GM18907 (cell line): ENCODE measurements around the gene ZNF507.

Source experiments
- ATAC-seq: cut with Tn5 transposase; IDR thresholded peaks from one replicate; pipeline ENCODE4 v1.9.1; 2021; ENCODE audit warnings: mild to moderate bottlenecking, moderate library complexity; ENCODE audit not compliant: unreplicated experiment

ZNF507 gene

DNA sequence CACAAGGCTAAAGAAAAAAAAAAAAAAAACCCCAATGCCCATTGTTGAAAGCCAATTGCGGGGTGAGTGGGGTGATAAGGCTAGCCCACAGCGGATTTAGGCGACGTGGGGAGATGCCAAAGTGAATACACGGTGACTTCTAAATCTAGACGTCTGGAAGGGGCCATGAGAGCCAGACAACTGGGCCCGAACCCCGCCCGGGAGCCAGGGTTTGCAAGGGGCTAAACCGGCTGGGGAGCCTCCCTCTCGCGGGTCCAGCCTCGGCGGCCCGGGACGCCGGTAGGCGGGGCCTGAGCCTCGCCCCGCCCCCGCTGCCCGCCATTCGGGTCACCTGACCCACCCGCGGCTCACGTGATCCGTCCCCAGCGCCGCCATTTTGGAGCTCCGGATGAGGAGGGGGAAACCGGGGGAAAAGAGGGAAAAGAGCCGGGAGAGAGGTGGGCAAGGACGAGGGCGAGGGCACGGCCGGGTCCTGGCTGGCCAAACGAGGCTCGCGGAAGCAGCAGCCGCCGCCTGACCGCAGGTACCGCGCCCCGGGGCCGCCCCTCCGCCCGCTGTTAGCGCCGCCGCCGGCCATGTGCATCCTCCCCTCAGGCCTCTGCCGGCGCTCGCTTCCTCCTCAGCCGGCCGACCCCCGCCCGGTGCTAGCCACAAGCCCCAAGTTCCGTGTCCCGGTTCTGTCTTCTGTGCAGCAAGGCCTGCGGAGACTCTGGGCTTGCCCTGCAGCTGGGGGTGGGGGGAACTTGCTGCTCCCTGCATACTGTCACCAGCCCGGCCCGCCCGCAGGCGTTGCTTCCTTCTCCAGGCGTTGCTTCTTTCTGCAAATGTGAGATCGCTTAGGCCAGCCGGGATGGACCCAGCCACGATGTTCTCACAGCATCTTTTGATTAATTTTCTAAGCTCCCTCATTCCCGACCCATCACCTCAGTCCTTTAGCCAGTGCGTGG is at the start of gene ZNF507:
Gene ZNF507 (plus strand): TSS at position 350 of the 947 bp plus-strand sequence. CDS start 7,221 bp downstream, outside the sequence.
- ATAC-seq: peak; percentile 89

DNA sequence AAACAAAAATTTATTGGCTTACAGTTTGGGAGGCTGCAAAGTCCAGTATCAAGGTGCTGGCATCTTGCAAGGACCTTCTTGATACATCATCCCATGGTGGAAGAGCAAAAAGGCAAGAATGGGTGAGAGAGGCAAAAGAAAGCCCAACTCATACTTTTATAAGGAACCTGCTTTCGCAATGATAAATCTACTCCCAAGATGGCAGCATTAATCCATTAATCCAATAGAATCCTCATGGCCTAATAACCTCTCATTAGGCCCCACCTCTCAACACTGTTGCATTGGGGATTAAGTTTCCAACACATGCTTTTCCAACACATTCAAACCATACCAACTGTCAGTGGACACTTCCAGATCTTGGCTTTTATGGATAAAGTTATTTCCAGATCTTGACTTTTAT is 48.7 kb upstream of the ZNF507 start:
- ATAC-seq: no peak

DNA sequence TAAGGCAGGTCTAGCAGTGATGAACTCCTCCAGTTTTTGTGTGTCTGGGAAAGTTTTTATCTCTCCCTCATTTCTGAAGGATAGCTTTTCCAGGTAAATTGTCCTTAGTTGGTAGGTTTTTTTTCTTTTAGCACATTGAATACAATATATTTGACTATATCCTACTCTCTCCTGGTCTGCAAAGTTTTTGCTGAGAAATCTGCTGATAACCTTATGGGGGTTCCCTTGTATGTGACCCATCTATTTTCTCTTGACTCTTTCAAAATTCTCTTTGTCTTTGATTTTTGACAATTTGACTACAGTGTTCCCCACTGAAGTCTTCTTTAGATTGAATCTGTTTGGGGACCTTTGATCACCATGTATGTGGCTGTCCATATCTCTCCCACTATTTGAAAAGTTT is 42.6 kb upstream of the ZNF507 start:
- no peak for ATAC-seq

DNA sequence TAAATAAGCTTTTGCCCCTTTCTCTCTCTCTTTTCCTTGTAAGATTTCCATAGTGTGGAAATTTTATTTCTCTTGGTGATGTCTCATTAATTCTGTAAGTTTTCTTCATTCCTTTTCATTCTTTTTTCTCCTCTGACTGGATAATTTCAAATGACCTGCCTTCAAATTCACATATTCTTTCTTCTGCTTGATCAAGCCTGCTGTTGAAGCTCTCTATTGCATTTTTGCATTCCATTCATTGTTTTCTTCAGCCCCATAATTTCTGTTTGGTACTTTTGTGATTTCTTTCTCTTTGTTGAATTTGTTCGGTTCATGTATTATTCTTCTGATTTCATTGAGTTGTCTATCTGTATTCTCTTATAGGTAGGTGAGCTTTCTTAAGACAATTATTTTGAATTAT is 42.2 kb upstream of the ZNF507 start:
- no peak for ATAC-seq

DNA sequence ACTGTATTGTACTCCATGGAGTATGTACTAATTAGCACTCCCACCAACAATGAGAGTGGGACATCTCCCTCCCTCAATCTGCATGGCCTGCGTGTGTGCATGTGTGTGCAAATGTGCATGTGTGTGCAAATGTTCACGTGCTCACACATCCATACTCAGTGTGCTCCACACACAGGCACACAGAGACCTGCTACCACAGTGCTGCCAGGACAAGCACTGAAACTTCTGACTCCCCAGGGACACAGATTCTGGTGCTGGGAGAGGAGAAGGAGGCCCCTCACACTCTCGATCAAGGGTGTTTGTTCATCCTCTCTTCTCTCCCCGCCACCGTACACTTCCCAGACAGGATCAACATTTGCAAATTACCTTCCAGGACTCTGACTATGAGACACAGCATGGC is 37.8 kb upstream of the ZNF507 start:
- no peak for ATAC-seq

DNA sequence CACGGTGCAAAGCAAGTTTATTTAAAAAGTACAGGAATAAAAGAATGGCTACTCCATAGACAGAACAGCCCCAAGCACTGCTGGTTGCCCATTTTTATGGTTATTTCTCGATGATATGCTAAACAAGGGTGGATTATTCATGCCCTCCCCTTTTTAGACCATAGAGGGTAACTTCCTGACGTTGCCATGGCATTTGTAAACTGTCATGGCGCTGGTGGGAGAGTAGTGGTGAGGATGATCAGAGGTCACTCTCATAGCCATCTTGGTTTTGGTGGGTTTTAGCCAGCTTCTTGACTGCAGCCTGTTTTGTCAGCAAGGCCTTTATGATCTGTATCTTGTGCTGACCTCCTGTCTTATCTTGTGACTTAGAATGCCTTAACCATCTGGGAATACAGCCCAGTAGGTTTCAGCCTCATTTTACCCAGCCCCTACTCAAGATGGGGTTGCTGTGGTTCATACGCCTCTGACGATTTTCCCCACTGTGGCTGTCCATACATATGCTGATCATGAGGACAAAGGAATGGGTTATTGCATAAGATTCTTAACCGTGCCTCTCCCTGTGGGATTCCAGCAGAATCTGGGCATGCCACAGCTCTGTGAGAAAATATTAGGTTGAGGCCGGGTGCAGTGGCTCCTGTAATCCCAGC is 36.9 kb upstream of the ZNF507 start:
- no peak for ATAC-seq

DNA sequence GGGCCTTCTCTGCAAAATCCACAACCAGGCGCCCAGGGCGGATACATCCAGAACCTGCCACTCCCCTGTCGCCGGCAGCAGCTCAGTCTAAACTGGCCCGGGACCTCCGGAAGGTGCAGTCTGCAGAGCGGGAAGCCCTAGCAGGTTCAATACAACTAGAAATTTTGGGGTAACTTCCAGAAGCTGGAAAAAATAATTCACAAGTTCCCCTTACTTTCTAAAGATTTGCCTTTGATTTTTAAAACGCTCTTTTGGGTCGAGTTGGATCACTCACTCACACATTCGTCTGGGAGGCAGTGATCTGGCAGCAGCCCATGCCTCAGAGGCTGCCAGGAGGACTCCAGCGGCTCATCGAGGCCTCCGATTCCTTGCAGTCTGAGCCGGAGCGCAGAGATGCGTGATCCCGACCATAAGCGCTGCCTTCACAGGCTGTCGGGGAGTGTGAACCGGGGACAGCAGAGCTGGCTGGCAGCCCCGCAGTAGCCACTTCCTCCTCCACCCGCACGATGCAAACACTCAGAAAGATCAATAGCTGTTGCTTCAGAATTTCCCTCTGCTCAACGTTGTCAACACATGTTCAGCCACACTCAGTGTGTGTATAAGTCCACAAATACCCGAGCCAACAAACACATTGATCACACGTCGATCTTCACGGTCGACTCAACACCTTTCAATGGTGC is 35.6 kb upstream of the ZNF507 start:
- no peak for ATAC-seq

DNA sequence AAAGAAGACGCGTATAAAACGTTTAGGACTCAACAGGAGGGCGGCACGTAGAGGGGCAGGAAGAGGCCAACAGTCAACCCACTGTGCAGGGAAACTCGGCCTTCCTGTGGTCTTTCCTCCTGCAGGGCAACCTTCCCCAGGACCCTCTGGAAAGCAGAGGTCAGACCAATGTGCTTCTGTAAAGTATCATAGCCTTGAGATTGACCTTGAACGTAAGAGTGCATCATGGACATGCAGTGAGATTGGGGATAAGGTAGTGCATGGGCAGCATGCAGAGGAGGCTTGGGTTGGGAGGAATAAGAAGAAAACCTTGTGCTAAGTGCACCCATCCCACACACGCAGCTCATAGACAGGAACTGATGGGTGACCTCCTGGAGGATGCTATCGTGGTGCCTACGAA is 34.0 kb upstream of the ZNF507 start:
- ATAC-seq: no peak

DNA sequence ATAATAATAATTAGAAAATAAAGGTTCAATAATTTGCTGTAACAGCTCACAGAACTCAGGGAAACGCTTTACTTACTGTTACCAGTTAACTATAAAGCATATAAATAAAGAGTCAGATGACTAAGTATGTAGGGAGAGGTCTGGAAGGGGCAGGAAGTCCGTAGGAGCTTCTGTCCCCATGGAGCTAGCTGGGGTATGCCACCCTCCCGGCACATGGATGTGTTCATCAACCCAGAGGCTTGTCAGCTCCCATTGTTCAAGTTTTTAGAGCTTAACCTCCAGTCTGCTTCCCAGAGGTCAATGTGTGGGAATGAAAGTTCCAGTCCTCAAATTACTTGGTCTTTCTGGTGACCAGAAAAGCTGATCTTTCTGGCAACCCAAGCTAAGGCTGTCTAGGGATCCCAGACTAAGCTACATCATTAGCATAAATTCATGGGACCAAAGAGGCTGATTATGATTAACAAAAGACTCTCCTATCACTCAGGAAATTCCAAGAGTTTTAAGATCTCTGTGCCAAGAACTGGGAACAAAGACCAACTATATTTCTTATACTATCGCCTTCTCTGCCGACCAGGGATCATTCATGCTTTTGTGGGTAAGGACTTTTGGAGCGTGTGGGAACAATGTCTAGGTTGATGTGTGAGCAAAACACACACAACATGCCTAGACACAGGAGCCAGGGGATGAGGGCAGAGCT is 31.7 kb upstream of the ZNF507 start:
- no peak for ATAC-seq

DNA sequence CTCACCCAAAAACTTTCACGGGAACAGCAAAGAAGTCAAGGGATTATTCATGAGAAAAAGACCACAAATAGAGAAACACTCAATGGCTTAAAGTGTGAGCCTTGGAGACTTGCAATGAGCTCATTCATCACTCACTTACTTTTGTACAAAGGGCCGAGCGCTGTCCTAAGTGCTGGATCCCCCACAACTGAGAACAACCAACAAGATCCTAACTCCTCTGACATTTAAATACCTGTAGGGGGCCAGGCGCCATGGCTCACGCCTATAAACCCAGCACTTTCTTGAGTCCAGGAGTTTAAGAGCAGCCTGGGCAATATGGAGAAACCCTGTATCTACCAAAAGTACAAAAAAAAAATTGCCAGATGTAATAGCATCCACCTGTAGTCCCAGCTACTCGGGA is 29.4 kb upstream of the ZNF507 start:
- no peak for ATAC-seq

DNA sequence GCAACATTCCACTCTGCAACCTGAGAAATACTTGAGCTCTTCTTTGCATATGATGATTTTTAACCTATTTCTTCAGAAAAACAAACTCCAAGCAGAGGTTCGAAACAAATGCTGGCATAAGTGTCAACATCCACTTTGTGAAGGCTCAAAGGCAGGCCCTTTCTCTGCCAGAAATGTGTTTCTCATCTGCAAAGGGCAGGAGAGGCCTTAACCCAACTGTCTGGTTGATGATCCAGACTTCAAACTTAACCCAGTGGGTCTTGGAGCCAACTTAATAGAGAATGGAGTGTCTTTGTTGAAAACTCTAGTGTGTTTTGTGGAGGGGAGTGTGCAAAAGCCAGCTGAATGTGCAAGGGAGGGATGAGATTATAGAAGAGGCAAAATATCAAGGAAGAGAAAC is 28.3 kb upstream of the ZNF507 start:
- no peak for ATAC-seq

DNA sequence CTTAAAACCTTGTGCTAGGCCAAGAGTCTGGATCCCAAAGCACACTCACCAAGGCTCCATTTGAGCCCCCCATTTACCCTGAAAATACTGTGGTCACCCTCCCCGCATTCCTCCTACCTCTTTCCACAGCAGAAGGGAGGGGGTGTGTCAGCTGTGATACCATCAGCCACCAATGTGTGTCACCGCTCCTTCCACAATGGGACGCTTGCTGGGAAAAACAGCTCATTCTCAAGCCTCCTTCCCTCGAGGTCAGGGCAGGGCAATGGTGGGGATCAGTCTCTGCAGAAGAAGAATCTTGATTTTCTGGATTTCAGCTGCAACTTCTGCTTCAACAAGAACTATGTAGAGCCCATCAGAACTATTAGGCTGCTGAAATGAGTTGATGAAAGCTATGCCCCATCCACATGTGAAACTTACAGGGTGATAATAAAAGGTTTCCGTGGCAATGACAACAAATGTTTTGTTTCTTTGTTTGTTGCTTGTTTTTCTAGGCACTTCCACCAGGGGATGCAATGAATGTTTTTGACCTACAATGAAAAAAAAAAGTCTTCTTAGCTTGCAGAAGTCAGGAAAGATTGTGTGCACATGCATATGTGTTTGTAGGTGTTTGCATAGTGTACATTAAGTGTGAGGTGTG is 26.4 kb upstream of the ZNF507 start:
- no peak for ATAC-seq

DNA sequence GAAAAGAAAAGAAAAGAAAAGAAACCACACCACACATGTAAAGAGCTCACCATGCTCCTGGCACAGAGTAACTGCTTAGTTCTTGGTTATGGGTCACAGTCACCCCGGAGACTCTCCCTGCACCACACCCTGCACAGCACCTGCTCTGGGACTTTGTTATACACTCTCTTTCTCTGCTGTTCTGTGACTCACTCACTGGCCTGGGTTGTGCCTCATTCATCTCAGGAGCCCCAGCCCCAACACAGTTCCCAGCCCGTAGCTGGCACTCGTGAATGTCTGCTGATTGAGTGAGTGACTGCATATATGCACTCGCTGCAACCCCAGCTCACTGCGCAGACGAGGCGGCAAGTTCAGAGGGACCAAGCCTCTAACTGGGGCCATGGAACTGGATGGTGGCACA is 22.9 kb upstream of the ZNF507 start:
- ATAC-seq: no peak

DNA sequence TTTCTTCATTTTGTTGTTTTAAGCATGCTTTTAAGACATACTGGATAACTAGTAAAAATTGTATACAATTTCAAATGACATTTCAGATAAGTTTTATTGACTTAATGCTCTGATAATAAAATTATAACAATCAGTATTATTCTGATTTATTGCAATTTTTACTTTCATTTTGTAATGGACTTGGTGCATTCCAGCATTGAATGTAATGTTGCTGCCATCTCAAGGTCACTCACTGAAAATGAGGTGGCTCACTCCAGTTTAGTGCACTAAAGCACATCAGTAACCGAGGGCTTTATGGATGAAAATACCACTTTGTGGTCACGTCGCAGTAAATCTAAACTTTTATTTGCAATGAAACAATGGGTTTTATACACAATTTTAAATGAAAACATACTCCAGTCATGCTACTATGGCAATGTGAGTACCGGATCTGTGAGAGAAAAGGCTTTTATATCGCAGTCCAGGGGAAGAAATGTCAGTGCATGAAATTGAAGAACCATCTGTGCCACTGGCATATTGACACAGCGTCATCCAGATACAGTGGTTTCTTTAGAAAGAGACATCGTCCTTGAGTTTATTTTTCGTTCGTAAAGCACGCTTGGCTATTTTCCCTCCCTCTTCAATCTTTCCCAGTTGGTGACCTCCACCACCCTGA is 20.7 kb upstream of the ZNF507 start:
- no peak for ATAC-seq

DNA sequence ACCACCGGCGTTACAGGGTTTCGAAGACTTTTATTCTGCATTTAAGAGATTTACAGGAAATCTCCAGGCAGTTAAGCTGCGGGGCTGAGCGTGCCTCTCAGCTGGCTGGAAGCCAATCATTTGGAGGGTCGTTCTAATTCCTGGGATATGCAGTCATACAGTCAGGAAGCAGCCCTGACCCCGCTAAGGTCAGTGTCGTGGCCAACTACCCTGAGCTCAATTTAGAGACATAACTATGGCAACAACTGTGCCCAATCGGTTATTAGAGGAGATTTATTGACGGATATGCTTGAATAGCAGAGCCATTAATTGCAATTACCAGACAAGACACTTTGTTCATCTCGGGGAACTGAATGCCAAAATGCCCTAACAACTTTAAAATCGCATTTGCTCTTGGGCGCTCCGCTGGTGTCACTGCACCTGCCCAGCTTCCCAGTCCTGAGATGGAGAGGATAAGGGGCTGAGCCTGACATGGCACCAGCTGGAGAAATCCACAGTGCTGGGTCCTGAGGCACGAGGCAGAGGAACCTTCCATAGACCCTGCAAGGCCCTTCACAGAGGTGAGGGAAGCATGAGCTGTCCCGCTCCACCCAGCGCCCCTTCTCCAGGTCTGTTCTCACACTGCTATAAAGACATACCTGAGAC is 15.1 kb upstream of the ZNF507 start:
- ATAC-seq: no peak

DNA sequence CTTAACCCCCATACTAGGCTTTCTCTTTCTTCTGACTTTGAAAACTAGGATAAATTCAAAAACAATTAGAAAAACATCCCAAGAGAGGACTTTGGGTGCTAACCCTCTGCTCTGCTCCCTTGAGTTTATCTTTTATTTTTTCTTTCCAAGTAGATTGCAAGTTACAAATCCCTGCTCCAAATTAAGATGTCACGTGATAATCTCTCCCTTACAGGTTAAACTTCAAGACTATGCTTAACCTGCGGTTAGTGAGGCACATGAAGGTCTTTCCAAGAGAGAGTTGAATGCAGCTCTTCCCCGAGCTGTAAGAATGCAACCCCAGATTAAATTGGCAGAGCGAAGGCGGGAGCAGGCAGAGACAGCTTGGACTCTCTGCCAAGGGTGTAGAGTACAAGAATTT is 12.2 kb upstream of the ZNF507 start:
- ATAC-seq: no peak

DNA sequence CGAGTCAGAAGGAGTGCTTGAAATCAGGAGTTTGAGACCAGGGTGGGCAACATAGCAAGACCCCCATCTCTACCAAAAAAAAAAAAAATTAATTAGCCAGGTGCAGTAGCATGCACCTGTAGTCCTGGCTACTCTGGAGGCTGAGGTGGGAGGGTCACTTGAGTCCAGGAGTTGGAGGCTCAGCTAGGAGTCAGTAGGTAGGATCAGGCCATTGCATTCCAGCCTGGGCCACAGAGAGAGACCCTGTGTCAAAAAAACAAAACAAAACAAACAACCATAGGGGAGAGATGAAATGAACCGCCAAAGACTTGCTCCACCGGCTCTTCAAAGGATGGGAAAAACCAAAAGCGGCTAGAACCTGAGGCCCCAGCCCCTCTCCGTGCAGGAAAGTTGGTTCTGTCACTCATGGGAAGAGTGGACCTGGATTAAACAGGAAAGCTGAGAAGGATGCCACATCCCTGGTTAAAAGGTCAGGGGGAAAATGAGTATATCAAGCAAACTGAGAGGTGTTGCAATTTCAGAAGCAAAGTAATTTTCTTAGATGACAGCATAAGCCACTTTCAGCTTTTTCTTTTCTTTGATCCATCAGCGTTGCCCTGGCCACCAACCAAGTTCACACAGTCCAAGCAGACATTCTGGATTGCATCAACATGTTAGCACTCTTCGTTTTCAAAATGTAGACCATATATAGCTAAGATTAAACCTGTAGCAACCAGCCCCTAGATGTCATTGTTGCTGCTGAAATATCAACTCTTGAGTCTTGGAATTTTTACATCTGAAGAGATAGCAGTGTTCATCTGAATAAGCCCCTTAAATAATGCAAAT is 8.9 kb upstream of the ZNF507 start:
- ATAC-seq: no peak

DNA sequence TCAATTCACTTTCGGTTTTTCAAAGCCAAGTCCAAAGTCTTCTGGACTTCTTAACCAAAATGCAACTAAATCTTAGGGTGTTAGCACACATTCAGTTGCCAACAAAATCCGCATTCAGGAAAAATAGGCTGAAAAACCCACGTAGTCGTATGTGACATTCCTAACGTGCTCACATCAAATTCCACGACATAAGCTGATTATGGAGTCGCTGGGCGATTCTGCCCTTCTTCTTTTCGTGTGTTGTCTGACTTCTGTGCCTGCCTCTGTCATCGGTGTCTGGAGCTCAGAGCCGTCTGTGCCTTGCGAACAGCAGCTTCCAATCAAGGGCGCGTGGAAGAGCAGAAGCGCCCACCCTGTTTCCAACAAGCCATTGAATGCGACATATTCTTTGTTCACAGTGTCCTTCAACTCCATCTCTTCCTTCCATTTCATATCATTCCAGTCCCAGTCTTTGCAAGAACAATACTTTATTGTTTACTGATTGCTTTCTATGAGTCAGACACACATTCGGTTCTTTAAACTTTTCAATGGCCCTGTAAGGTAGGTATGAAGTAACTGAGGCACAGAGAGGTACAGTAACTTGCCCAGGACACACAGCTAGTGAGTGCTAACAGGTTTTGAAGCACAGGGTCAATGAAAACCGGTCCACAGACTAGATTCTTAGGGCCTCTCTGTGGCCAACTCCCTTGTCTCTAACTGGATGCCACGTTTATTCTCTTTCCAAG is 8.2 kb upstream of the ZNF507 start:
- no peak for ATAC-seq
